ENCODE results near the gene ADH1B. TPM values are rescaled to one million over a fixed set of nuclear protein-coding genes. Genes with fewer than 3 reads are reported as not detected.
"Not testable (repeated sequence)": the region's sequence is repeated elsewhere in the genome, so short reads cannot be mapped to it uniquely, and the experiment has no call there.

Gene ADH1B
- total and polyA plus RNA-seq, 8 donors: 52.0 to 490 (median 187) TPM

- H3K36me3 ChIP-seq: no peaks in the 10 kb centered on the region
- H3K9me3 ChIP-seq: peaks cover 0 to 12% (median 5%) of the 10 kb centered on the region in 4 donors
- peaks cover 0 to 25% (median 2%) of the 10 kb centered on the region in 4 donors for H3K4me1 ChIP-seq
- peak overlapping the region in 1 of 5 donors; percentile 43 for H3K27ac ChIP-seq
- TF ChIP-seq POLR2A (IDR thresholded peaks at IDR 0.05) (no peak), POLR2AphosphoS5 (IDR thresholded peaks at IDR 0.05) (no peak), CTCF (IDR thresholded peaks at IDR 0.05) (no peak), EP300 (IDR thresholded peaks at IDR 0.05) (no peak)
- no peak overlapping the region for H3K4me3 ChIP-seq
- intact Hi-C loops (cut with DNase I; ENCODE audit: low total_unique reads): no loop called here
- DNase-seq: no peak
- H3K27me3 ChIP-seq: no peaks in the 10 kb centered on the region
Observed at GRCh38 chr4:99361268-99361898, 40.2 kb upstream of the ADH1B start.

GRCh38 chr4:99359480-99360204, 38.4 kb upstream of the ADH1B start:
- Histone ChIP-seq H3K4me1 (peaks cover 0 to 25% (median 2%) of the 10 kb centered on the region in 4 donors), H3K36me3 (no peaks in the 10 kb centered on the region), H3K9me3 (peaks cover 0 to 12% (median 6%) of the 10 kb centered on the region in 4 donors), H3K27ac (no peak overlapping the region), H3K27me3 (no peaks in the 10 kb centered on the region), H3K4me3 (no peak overlapping the region)
- TF ChIP-seq POLR2A (IDR thresholded peaks at IDR 0.05) (no peak), CTCF (IDR thresholded peaks at IDR 0.05) (no peak), EP300 (IDR thresholded peaks at IDR 0.05) (no peak), POLR2AphosphoS5 (IDR thresholded peaks at IDR 0.05) (no peak)
- 86 to 94% (median 91%) methylated on average over 14 to 27 of the region's 27 CpGs for WGBS, 5 donors
- intact Hi-C loops (cut with DNase I; ENCODE audit: low total_unique reads): no loop called here
- DNase-seq: no peak

- peaks cover 0 to 12% (median 6%) of the 10 kb centered on the region in 4 donors for H3K9me3 ChIP-seq
- TF ChIP-seq EP300 (IDR thresholded peaks at IDR 0.05): no peak
- TF ChIP-seq CTCF (IDR thresholded peaks at IDR 0.05): no peak
- no peaks in the 10 kb centered on the region for H3K36me3 ChIP-seq
- H3K4me1 ChIP-seq: peaks cover 0 to 25% (median 6%) of the 10 kb centered on the region in 4 donors
- no peak for DNase-seq
- intact Hi-C loops (cut with DNase I; ENCODE audit: low total_unique reads): no loop called here
- no peak overlapping the region for H3K4me3 ChIP-seq
- H3K27ac ChIP-seq: peak overlapping the region in 1 of 5 donors; percentile 32
- WGBS, 5 donors: 21 to 49% (median 32%) methylated on average over 2 of the region's 2 CpGs
- no peaks in the 10 kb centered on the region for H3K27me3 ChIP-seq
Observed at GRCh38 chr4:99357948-99358347, 36.7 kb upstream of the ADH1B start.

- Histone ChIP-seq H3K4me1 (peaks cover 0 to 21% (median 7%) of the 10 kb centered on the region in 4 donors), H3K9me3 (peaks cover 0 to 12% (median 6%) of the 10 kb centered on the region in 4 donors), H3K27ac (no peak overlapping the region), H3K36me3 (no peaks in the 10 kb centered on the region), H3K27me3 (no peaks in the 10 kb centered on the region), H3K4me3 (no peak overlapping the region)
- intact Hi-C loops (cut with DNase I; ENCODE audit: low total_unique reads): no loop called here
- WGBS, 5 donors: 76 to 95% (median 88%) methylated on average over 1 of the region's 1 CpG
- DNase-seq: no peak
- TF ChIP-seq POLR2AphosphoS5 (IDR thresholded peaks at IDR 0.05): no peak
- TF ChIP-seq EP300 (IDR thresholded peaks at IDR 0.05): no peak
- no peak for TF ChIP-seq POLR2A (IDR thresholded peaks at IDR 0.05)
- no peak for TF ChIP-seq CTCF (IDR thresholded peaks at IDR 0.05)
Observed at GRCh38 chr4:99356992-99357391, 35.8 kb upstream of the ADH1B start.

- H3K36me3 ChIP-seq; intact Hi-C loops (cut with DNase I; ENCODE audit: low total_unique reads); H3K27ac ChIP-seq; DNase-seq; H3K27me3 ChIP-seq; H3K4me3 ChIP-seq: not testable (repeated sequence)
- 77 to 87% (median 82%) methylated on average over 10 of the region's 10 CpGs for WGBS, 5 donors
- peaks cover 0 to 17% (median 7%) of the 10 kb centered on the region in 4 donors for H3K4me1 ChIP-seq
- H3K9me3 ChIP-seq: peaks cover 0 to 12% (median 6%) of the 10 kb centered on the region in 4 donors
Observed at GRCh38 chr4:99356149-99356548, 34.9 kb upstream of the ADH1B start.

Data from stomach (tissue), 9 donors.